Thyroid gland (tissue), 4 donors: ENCODE data around the gene HCFC1R1.

Experiments used
- CTCF ChIP-seq, 6 experiments: fragments of 200-600 bp in 3 of 6; fragments of 450-650 bp in 3 of 6; sonication (generic) in 3 of 6; IDR thresholded peaks; one replicate each; pipeline ENCODE4 v1.5.1; 2016 to 2019; ENCODE audit warnings: antibody characterized with exemption in 6 of 6, mild to moderate bottlenecking in 2 of 6, inconsistent platforms in 1 of 6, moderate library complexity in 1 of 6
- POLR2A ChIP-seq, 2 donors: fragments of 450-650 bp; IDR thresholded peaks; one replicate each; pipeline ENCODE4 v1.6.1; 2017; ENCODE audit warnings: antibody characterized with exemption in 2 of 2, mild to moderate bottlenecking in 2 of 2, moderate library complexity in 1 of 2

- TF ChIP-seq CTCF (IDR thresholded peaks at IDR 0.05) (no peak), POLR2A (IDR thresholded peaks at IDR 0.05) (no peak)
These were observed 37.8 kb downstream of the HCFC1R1 start for GRCh38 chr16:2985893-2986355.
